Pancreas (tissue), 10 donors: ENCODE data around the gene ZIC2. TPM values are rescaled to one million over a fixed set of nuclear protein-coding genes. Genes with fewer than 3 reads are reported as not detected.

ENCODE experiments used
- ATAC-seq, 4 donors: fragments of 200-7000 bp; cut with Tn5 transposase; one replicate each; pipeline versions ENCODE4 v1.8.0 to v1.9.1; 2020; ENCODE audit warnings: mild to moderate bottlenecking in 4 of 4, moderate library complexity in 4 of 4
- DNase-seq, 6 donors: peaks; one replicate each; pipeline ENCODE4 v3.0.0-alpha.2; 2020
- FAIRE-seq: peaks from 2 replicates; lab custom pipeline; 2012; peaks lifted over from hg19 to GRCh38; lab: Jason Lieb, UNC
- H3K27ac ChIP-seq, 4 donors: fragments of 200-600 bp; sonication (generic); 1 replicate in 3 of 4; 2 replicates in 1 of 4; pipeline versions ENCODE4 v1.5.0 to v1.8.0; 2020
- H3K27me3 ChIP-seq, 4 donors: fragments of 200-600 bp; one replicate each; pipeline ENCODE4 v1.8.0; 2021
- H3K36me3 ChIP-seq, 3 donors: fragments of 200-600 bp; sonication (generic) in 1 of 3; one replicate each; pipeline versions ENCODE4 v1.5.0 to v1.8.0; 2020 to 2021
- H3K4me1 ChIP-seq, 3 donors: fragments of 200-600 bp; one replicate each; pipeline ENCODE4 v1.8.0; 2021
- H3K4me3 ChIP-seq, 4 donors: fragments of 200-600 bp; sonication (generic) in 2 of 4; one replicate each; pipeline versions ENCODE4 v1.5.0 to v1.8.0; 2020 to 2021
- H3K9me3 ChIP-seq, 4 donors: fragments of 200-600 bp; one replicate each; pipeline ENCODE4 v1.8.0; 2021
- WGBS, 2 donors: extraction: QIAGEN DNeasy Blood & Tissue Kit; methylation state at CpG; one replicate each; pipeline ENCODE4 v1.1.7; 2013; 5-methylcytosine and 5-hydroxymethylcytosine counted together
- intact Hi-C, 3 donors: fragments of 100-400 bp; cut with DNase I; formaldehyde crosslinking; loops; one replicate each; pipeline versions ENCODE4 v1.11.1 to v1.14.2; 2022
- polyA plus RNA-seq, 2 donors: library from polyadenylated mRNA; stranded (reverse); fragments of 200-250 nt; gene quantifications; one replicate each; pipeline ENCODE4 v1.2.3, GENCODE V29; 2013
- total RNA-seq, 6 donors: library from RNA; stranded (reverse); fragmentation: NEBNext Ultra II Directional in 4 of 6; extraction: Animal tissue kit (Norgen Biotek cat#: 25700) in 4 of 6; gene quantifications; one replicate each; pipeline versions ENCODE4 v1.2.1 to v1.2.4, GENCODE V29; 2021 to 2023
- TF ChIP-seq, protein P1 (sequence below), 4 donors: fragments of 200-600 bp; sonication (generic) in 3 of 4; IDR thresholded peaks; one replicate each; pipeline versions ENCODE4 v1.5.0 to v1.8.0; 2021; ENCODE audit warnings: antibody characterized with exemption in 4 of 4
- donor health status: healthy with polysubstance abuse.
- donor health status: DM: no; HTN: no; CAD: no; lungs with moderate emphysema.
- donor health status: DM: no; HTN: no; CAD: no.
- donor health status: control.
- donor health status: control.
- donor health status: Bipolar disorder and iron deficiency.
- donor health status: DM: yes; HTN: yes; CAD: no.
- donor health status: DM: no; HTN: no; CAD: no.
- donor health status: DM: no; HTN: no; CAD: no.
- donor health status: DM: yes; HTN: yes; CAD: no.

ZIC2 gene
- total and polyA plus RNA-seq, 8 donors: 0.47 TPM; not detected in 7

GRCh38 chr13:99991013-99991827 lies 9.6 kb downstream of the ZIC2 start:
- Histone ChIP-seq H3K27ac (no peak overlapping the region), H3K4me1 (no peaks in the 10 kb centered on the region), H3K9me3 (no peaks in the 10 kb centered on the region), H3K4me3 (no peak overlapping the region), H3K27me3 (peaks cover 38 to 99% (median 50%) of the 10 kb centered on the region in 4 donors), H3K36me3 (no peaks in the 10 kb centered on the region)
- TF ChIP-seq, protein P1, sequence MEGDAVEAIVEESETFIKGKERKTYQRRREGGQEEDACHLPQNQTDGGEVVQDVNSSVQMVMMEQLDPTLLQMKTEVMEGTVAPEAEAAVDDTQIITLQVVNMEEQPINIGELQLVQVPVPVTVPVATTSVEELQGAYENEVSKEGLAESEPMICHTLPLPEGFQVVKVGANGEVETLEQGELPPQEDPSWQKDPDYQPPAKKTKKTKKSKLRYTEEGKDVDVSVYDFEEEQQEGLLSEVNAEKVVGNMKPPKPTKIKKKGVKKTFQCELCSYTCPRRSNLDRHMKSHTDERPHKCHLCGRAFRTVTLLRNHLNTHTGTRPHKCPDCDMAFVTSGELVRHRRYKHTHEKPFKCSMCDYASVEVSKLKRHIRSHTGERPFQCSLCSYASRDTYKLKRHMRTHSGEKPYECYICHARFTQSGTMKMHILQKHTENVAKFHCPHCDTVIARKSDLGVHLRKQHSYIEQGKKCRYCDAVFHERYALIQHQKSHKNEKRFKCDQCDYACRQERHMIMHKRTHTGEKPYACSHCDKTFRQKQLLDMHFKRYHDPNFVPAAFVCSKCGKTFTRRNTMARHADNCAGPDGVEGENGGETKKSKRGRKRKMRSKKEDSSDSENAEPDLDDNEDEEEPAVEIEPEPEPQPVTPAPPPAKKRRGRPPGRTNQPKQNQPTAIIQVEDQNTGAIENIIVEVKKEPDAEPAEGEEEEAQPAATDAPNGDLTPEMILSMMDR (IDR thresholded peaks at IDR 0.05): no peak
- ATAC-seq: no peak
- no peak for FAIRE-seq
- intact Hi-C loops: no loop called here
- DNase-seq: peak in 1 of 6 donors; percentile 67
- 12 to 13% methylated on average over 34 to 35 of the region's 35 CpGs for WGBS, 2 donors

DNA sequence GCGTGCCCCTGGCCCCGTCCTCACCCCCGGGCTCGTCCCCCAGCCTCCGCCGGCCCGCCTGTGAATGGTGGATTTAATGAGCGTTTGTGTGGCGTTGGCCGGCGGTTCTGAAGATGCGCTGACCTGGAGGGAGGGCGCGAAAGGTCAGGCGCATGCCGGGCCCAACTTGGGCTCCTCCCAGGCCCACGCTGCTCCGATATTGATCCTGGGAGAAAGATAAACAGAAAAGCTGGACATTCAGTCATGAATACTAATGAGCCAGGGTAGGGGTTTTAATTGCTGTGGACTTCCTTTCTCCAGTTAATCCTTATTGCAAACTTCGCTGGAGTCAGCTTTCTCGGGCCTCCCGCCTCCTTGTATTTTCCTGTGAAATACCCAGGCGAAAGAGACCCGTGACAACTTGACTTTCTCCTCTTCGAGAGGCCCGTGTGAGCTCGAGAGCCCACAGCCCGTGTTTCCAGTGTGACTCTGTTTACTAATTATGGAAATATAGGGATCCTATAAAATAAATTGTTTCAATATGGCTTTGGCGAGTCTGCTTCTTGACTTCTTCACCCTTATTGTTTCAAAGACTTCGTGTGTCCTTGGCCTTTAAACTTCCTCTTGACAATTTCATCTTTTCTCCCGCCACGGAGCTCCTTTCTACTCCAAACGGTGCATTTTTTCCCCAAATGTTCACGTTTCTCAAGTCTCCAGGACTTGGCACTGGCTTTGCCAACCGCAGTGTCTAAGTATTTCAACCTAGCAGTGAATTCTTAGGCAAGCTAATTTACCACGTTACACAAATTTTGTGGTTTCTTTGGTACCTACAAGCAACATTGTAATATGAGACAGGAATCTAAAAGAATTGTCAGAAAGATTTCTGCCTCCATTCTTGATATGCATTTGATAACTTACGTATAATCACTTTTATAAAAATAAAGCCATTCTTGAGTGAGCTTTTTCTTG lies 10.5 kb downstream of the ZIC2 start:
- Histone ChIP-seq H3K27ac (no peak overlapping the region), H3K27me3 (peaks cover 32 to 100% (median 49%) of the 10 kb centered on the region in 4 donors), H3K9me3 (no peaks in the 10 kb centered on the region), H3K4me3 (no peak overlapping the region), H3K4me1 (no peaks in the 10 kb centered on the region), H3K36me3 (no peaks in the 10 kb centered on the region)
- intact Hi-C loops: no loop called here
- TF ChIP-seq, protein P1 (IDR thresholded peaks at IDR 0.05): no peak
- no peak for DNase-seq
- WGBS, 2 donors: 15 to 16% methylated on average over 35 to 36 of the region's 36 CpGs
- no peak for FAIRE-seq
- no peak for ATAC-seq

DNA sequence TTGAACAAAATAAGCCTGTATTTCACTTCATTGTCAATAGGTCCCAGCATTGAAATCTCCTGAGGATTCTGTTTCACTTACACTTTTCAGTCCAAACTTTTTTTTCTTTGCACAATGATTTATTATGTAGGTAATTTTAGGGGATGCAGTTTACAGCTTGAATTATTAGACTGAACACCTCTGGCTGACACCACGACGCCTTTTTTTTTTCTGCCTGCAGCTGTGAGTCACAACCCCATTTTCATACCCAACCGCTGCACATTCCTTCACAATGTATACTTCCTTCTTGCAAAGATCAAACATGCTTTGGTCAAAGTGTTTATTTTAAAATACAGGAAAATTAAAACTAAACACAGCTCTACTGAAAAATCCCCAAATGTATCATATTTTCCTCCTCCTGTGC lies 11.4 kb downstream of the ZIC2 start:
- Histone ChIP-seq H3K4me3 (no peak overlapping the region), H3K4me1 (no peaks in the 10 kb centered on the region), H3K9me3 (no peaks in the 10 kb centered on the region), H3K27me3 (peaks cover 33 to 100% (median 46%) of the 10 kb centered on the region in 4 donors), H3K36me3 (no peaks in the 10 kb centered on the region), H3K27ac (no peak overlapping the region)
- ATAC-seq: no peak
- 11 to 14% methylated on average over 3 of the region's 3 CpGs for WGBS, 2 donors
- DNase-seq: no peak
- intact Hi-C loops: no loop called here
- FAIRE-seq: no peak
- TF ChIP-seq, protein P1 (IDR thresholded peaks at IDR 0.05): no peak

GRCh38 chr13:99993660-99994637 lies 12.4 kb downstream of the ZIC2 start:
- Histone ChIP-seq H3K4me1 (no peaks in the 10 kb centered on the region), H3K27ac (no peak overlapping the region), H3K4me3 (no peak overlapping the region), H3K27me3 (peaks cover 33 to 96% (median 40%) of the 10 kb centered on the region in 4 donors), H3K36me3 (no peaks in the 10 kb centered on the region), H3K9me3 (no peaks in the 10 kb centered on the region)
- 21 to 24% methylated on average over 9 of the region's 9 CpGs for WGBS, 2 donors
- no peak for DNase-seq
- no peak for ATAC-seq
- intact Hi-C loops: no loop called here
- no peak for FAIRE-seq
- TF ChIP-seq, protein P1 (IDR thresholded peaks at IDR 0.05): no peak
